Breast epithelium (tissue), 3 donors: ENCODE measurements around the gene FHOD3.

Experiments used
- CTCF ChIP-seq, 3 donors: fragments of 450-650 bp; IDR thresholded peaks; one replicate each; pipeline ENCODE4 v1.5.1; 2016 to 2017; ENCODE audit warnings: antibody characterized with exemption in 3 of 3, mild to moderate bottlenecking in 3 of 3, moderate library complexity in 3 of 3
- POLR2A ChIP-seq: fragments of 450-650 bp; IDR thresholded peaks from one replicate; pipeline ENCODE4 v1.6.1; 2016; ENCODE audit warnings: antibody characterized with exemption, mild to moderate bottlenecking, moderate library complexity
- POLR2AphosphoS5 ChIP-seq, 3 donors: sonication (generic); formaldehyde crosslinking; IDR thresholded peaks; one replicate each; pipeline ENCODE4 v1.6.1; 2017; ENCODE audit warnings: antibody characterized with exemption in 3 of 3

GRCh38 chr18:36493349-36494159, 196.0 kb downstream of the FHOD3 start:
- TF ChIP-seq CTCF (IDR thresholded peaks at IDR 0.05) (no peak), POLR2AphosphoS5 (IDR thresholded peaks at IDR 0.05) (no peak), POLR2A (no peak)
